DMS114 treated with DMSO at 0.1 percent for 48 hours (cell line): ENCODE data around the gene ANXA9.

Experiments
- DNase-seq: peaks from one replicate; lab custom pipeline; 2025; ENCODE audit not compliant: unreplicated experiment; lab: John Stamatoyannopoulos, UW

ANXA9 gene

DNA sequence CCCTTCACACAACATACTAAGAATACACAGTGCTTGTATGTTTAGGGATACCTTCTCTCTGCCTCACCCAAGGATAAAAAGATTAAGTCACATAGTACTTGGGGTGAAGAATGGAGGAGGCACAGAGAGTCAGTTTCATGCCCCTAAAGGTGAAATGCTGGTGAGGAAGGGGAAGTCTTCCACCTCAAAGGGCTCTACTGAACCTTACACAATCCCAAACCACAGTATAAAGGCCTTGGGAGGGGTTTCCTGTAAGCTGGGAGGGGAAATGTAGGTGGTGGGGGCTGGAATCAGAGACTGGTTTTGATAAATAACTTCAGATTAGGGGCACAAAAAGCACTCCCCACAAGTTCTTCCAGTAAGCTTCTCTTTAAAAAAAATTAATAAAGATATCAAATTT, 21.1 kb downstream of the ANXA9 start:
- DNase-seq: no peak

DNA sequence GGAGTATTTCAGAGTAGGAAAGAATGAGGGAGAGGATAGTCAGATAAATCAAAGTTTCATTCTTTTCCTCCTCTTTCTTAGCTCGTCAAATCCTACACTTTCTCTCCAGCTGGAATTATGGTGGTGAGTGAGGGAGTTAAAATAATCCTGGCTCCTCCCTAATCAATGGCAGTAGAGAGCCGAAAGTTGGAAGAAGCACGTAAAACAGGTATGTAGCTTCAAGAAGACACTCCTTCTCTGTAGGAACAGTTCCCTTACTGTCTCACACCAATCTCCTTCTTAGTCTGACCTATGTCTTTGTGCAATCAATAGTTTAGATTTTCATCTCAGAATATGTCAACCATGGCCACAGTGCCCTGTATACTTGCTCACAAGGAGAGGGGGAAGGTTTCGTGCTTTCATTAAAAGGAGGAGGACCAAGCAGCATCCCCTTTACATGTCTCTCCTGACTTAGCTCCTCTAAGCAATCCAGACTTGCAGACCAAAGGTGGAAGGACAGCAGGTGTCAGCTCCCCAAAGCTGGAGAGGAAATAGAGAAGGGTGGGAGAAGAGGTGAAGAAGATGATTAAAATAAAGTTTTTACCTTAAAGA, 23.7 kb downstream of the ANXA9 start:
- no peak for DNase-seq

DNA sequence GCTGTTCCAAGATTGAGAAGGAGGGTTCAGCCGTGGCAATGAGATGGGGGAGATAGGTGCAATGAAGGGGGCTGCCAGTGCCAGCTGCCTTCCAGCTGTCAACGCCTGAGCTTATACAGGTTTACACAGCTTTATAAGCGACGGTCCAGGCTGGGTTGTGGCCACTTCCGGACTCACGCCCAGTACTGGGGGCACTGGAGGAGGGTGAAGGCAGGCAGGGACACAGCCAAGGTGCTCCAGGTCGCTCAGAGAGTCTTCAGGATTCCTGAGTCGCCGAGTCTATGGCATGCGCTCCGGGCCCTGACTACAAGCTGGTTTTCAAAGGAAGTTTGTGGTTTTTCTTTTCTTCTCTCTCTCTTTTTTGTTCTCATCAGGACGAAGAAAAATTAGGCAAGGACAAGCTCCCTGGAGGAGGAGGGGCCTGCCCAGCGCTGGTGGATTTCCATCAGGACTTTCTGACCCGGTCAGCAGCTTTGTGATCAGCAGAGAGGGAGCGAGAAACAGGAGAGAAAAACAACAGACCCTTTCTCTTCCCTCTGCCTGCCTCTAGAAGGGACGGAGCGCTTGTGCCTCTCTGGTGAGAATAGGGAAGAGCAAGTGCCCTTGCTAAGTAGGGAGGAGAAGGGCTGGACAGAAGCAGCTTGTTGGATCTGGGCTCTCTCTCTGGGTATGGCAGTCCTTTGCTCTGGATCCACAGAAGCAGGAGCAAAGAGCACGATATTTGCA, 24.4 kb downstream of the ANXA9 start, which contains the start of gene MINDY1:
MINDY1 (minus strand) TSS at position 576 of the 726 bp plus-strand sequence. CDS start 4,285 bp downstream, outside the sequence.
- DNase-seq: peak; percentile 94

DNA sequence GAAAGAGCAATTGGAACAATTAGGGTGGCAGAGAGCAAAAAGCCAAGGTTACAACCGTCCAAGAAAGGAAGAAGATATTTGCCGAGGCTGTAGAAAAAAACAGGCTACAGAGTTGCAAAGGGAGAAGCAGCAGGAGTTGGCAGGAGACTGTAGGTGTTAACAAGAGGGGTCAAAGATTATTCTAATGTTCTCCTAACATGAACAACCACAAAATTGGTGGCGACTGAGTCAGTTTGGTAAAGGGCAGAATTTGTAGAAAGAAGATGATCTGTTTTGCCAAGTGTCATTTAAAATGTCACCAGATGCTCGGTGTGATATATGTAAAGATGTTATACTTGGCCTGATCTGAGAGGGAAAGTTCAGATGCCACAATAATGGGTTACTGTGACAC, 25.8 kb downstream of the ANXA9 start:
- no peak for DNase-seq

DNA sequence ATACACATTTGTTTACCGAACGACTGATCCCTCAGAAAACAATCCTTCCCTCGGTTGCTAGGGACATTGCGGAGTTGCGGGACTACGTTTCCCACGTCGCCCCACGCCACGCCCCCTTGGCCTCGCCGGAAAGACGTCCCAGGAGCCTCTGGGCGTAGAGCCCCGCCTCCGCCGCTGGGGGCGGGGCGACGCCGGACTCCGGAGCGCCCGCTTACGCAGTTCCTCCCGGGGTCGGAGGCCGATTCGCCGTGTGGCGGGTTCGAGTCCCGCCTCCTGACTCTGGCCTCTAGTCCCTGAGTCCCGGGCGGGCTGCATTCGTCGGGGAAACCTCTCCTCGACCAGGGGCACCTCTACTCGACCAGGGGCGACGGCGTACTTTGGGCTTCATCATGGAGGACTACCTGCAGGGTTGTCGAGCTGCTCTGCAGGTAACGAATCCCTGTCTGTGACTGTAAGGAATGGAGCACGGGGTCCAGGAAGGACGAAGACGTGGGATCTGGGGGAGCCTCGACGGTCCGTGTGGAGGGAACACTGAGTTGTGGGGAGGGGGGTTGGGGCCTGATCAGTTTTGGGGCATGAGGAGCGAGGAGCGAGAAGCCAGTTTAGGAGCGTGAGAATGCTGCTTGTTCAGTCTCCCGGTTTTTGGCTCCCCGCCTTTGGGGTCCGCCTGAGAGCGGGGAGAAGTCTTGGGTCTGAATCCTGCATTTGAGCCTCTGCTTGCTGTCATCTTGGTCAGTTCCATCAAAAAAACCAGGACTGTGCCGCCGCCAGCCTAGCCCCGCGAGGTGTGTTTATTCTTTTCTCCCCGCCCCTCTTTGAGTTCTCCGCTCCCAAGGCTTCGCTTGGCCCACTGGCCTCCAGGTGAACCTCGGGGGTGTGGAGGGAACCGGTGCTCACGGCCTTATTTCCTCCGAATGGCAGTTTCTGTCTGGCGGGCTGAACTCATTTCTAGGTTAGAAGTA, 26.4 kb downstream of the ANXA9 start, which contains the start of gene PRUNE1:
PRUNE1 (plus strand) TSS at position 206 of the 962 bp plus-strand sequence; CDS start at position 390, 184 bp downstream.
- DNase-seq: peak; percentile 96

DNA sequence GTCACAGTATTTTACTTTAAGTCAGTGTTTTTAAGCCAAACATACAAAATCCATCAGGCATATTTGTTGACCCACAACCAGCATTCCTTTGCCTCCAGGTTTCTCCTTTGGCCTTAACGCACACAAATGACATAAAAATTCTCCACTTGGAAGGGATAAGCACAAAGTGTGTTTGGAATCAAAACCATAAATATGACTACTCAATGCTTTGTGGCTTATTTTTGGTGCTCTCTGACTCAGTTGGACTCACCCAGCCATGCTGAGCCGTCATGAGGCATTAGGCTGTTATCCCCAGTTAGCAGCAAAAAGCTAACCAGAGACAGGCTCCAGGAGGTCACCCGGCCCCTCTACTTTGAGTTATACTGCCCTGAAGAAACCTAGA, 27.1 kb downstream of the ANXA9 start:
- DNase-seq: no peak

DNA sequence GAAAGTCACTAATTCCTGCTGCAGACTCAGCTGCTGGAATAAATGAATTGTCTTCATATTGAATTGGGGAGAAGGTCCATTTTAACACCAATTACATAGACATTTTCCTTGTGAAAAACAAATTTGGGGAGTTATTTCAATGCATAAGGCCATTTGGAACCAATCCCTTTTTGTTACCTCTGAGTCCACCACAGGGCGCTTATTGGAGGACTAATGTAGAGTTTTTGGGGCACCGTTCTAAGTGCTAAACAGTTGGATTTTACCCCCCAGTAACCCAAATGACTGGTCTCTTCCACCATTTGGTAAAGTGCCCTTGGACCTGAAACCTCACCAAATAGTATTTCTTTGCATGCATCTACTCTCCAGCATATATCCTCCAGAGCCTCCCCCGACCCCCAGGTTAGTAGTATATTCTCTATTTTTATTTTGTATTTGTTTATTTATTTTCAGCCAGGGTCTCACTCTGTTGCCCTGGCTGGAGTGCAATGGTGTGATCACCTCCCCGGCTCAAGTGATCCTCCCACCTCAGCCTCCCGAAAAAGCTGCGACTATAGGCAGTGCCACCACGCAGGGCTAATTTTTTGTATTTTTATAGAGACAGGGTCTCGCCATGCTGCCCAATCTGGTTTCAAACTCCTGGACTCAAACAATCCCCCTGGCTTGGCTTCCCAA, 27.7 kb downstream of the ANXA9 start:
- no peak for DNase-seq

DNA sequence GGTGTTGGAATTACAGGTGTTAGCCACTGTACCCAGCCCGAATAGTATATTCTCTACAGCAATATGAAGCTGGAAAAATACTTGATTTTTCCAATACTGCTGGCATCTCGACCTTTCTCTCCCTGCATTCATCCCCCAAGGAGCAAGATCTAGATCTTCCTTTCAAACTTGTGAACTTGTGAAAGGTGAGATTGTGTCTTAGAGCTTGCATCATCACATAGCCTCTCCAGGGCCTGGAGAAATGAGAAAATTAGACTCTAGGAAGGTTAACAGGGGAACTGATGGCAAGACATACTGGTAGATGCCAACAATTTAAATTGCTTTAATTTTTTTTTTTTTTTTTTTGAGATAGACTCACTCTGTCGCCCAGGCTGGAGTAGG, 28.2 kb downstream of the ANXA9 start:
- no peak for DNase-seq

DNA sequence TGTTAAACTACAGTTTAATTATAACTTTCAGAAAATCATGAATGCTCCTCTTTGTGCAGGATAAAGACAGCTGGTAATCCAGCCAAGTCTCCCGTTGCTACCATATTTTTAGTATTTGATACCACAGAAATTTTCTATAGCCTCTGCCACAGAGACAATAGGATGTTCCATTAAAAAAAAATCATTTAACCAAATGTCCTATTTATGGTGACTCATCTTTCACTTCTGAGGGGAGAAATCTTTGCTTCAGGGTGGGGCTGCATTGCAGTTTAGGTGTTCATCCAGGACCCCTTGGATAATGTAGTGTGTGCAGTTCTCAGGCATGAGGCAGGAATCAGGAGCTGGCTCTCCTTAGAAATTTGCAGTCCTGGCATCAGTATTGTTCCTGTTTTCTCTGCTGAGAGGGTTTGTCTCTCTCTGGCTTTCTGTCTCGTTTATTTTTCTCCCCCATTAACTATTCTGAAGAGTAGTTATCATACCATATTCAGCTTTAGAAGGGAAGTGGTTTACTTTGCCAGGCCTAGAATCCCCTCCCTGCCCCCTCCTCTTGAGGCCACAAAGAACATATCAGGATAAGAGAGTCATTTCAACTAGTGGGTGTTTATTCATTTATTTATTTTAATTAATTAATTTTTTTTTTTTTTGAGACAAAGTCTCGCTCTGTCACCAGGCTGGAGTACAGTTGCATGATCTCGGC, 29.2 kb downstream of the ANXA9 start:
- DNase-seq: no peak

DNA sequence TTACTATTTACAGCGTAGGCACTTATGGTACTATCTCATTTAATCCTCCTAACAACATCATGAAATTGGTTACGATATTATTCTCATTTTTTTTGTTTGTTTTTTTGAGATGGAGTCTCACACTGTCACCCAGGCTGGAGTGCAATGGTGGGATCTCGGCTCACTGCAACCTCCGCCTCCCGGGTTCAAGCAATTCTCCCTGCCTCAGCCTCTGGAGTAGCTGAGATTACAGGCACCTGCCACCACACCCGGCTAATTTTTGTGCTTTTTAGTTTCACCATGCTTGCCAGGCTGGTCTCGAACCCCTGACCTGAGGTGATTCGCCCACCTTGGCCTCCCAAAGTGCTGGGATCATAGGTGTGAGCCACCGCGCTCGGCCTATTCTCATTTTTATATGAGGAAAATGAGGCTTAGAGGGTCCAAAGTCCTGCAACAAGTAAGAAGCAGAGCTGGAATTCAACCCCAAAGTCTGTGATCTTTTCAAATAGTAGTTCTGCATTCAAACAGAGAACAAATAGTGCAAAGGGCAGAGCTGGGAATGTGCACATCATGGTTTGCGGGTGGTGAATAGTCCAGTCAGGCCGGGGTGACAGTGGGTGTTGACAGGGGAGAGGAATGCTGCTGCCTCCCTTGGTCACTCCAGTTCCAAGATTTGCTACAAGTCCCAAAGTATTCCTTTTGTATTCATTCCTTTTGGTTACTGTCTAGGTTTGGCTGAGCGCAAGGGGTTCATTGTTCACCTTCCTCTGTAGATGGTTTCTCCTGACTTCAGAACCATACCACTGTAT, 30.8 kb downstream of the ANXA9 start:
- DNase-seq: no peak

DNA sequence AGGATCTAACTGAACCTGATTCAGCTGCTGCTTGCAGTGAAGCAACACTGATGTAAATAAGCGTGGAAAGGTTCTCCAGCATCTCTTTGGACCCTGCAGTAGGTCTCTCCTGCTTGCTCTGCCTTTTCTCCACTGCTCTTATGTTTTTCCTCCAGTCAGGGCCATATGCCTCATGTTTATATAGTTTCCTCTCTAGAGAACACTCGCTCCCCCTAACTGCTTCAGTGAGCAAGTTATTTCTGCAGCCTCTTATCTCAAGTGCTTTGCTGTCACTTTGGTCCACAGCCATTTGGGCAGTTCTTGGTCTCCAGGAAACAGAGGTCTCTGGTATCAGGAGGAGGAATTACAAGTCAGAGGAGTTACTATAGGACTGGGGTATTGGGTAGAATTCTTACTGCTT, 31.4 kb downstream of the ANXA9 start:
- DNase-seq: no peak

DNA sequence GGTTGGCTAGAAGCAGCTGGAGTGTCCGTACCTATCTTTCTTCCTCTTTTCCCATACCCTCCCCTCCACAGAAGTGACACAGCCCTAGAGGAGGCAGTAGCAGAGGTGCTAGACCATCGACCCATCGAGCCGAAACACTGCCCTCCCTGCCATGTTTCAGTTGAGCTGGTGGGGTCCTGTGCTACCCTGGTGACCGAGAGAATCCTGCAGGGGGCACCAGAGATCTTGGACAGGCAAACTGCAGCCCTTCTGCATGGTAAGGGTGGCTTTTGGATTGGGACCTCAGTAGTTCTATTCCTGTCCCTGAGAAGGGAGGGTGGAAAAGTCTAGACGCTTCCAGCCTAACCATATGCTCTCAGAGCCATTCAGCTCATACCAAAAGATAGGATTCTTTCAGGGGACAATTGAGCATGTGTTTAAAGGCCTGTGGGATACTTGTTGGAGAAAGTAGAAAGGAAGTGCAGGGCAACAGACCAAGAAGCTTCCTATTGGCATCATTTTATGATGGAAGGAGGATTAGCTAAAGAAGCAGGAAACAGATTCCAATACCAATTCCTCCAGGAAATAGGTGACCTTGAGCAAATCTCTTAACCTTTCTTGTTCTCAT, 42.6 kb downstream of the ANXA9 start:
- DNase-seq: peak; percentile 53

DNA sequence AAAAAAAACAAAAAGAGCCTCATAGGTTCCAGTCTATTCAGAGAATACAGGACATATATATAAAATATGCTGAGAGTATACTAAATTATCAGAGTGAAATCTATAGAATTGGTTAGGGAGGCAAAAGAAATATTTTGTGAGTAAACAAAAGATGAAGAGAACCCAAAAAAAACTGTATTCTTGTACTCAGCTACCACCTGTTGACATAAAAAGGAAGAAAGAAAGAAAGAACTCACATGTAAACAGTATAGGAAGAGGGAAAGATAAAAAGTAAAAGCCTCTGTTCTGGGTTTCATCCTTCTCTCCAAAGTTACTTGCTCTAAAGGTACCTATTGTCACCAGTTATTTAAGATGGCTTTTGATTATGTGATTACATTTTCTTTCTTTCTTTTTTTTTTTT, 44.4 kb downstream of the ANXA9 start:
- no peak for DNase-seq

DNA sequence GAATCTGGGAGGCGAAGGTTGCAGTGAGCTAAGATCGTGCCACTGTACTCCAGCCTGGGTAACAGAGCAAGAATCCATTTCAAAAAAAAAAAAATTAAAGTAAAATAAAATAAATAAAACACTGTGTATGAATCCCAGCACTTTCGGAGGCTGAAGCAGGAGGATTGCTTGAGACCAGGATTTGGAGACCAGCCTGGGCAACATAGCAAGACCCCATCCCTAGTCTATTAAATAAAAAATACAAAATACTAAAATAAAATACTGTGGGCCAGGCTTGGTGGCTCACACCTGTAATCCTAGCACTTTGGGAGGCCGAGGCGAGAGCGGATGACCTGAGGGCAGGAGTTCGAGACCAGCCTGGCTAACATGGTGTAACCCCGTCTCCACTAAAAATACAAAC, 50.1 kb downstream of the ANXA9 start:
- no peak for DNase-seq

DNA sequence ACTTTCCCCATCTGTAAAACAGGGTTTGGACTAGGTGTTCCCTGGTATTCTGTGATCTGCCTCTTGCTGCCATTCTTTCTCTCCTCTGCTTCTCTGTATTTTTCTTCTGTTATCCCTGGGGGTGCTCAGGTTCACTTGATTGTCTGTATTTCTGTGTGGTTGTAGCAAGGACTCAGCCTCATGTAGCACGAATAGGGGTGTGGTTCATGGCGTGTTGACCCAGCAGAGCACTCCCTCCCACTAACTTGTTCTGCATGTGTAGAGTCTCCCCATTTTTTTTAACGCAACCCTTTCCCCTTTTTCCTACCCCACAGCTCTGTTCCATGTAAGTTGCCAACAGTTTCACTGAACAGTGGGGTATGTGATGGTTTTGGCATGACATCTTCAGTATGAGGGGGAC, 53.1 kb downstream of the ANXA9 start:
- DNase-seq: no peak

DNA sequence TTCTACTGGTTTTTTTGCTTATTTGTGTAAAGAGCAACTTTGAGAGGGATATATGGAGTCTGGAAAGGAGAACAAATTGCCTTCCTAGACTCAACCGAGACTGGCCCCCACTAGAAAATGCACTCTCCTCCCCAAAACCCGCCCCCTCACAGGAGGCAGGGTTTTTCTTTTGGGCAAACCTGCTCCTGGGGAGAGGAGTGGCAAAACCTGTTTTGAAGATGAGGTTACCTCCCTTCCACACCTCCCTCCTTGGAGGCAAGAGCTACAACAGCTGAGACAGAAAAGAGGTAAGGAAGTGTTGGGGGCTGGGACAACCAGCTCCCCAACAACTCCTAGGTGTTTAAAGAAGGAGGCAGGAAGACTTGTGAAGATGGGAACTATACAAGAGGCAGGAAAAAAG, 54.3 kb downstream of the ANXA9 start, which contains the start of gene BNIPL:
BNIPL (plus strand) TSS at position 231 of the 400 bp plus-strand sequence; CDS start at position 371, 140 bp downstream.
- no peak for DNase-seq

DNA sequence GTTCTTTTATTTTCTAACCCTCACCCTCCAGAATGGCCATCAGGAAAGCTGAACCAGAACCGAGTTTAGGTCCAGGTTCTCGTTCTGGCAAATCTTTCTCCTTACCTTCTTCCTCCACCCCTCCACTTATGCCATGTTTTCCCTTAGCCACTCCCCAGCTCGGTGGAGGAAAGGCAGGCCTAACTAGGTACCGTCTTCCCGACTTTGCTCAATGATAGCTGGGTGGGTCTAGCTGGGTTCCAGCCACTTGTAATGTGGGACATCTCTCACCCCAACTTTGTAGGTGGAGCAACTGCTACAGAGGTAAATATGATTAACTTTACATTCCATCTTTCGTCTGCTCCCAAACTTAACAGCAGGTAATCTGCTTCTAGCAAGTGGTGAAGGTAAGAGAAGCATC, 54.9 kb downstream of the ANXA9 start:
- DNase-seq: no peak

DNA sequence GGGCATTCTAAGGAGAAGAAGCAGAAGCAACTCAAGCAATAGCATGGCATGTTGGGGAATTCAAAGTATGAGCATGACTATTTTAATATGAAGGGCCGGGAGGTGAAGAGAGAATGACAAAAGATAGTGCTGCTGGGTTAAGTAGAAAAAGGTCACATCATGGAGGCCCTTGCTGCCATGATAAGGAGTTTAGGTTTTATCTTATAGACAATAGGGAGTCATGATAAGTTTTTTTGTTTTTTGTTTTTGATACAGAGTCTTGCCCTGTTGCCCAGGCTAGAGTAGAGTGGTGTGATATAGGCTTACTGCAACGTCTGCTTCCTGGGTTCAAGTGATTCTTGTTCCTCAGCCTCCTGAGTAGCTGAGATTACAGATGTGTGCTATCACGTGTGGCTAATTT, 57.4 kb downstream of the ANXA9 start:
- DNase-seq: no peak

DNA sequence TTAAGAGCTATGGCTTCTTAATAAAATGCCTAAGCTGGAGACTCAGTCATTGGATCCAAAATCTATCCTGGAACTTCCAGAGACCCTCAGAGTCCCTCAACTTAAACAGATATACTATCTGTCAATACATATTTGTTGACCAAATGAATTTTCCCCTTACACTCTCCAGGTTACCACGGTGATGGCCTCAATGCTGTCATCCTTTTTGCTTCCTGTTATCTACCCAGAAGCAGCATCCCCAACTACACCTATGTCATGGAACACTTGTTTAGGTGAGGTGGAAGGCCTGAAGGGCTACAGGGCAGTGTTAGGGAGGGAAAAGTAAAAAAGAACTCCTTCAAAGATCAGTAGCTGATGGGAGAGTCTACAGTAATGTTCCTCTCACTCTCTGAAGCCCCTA, 61.1 kb downstream of the ANXA9 start:
- DNase-seq: no peak
